DMS79 treated with DMSO at 0.1 percent for 48 hours (cell line): ENCODE results near the gene SGIP1.

Source experiments
- DNase-seq: peaks from one replicate; lab custom pipeline; 2025; lab: John Stamatoyannopoulos, UW

SGIP1 gene

DNA sequence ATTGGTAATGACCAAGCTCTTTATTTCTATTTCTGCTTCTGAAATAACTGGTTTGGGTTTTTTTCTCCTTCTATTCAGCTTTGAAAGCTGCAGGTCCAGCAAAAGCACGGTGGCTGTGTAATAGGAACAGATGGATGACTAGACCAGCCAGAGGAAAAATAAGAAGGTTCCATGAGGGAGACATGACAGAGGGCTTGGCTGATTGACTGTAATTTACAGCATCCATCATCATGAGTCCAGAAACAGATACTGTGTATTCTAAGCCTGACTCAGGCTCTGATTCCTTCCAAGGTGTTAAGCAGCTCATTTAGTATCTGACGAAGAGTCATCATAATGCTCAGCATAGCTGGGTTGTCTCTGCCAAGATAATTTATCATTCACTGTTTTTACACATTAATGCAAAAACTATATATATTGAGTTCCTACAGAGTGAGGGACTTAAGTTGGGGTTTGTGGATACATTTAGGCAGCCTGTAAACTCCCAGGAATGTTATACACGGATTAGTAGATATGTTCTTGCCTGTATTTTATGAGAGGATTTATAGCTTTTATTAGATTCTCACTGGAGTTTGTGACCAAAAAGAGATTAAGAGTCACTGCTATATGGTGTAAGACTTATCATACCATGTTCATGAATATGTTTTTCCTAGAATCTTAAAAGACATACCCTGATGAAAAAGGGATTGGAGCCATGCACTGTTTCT lies 72.6 kb downstream of the SGIP1 start:
- DNase-seq = no peak

DNA sequence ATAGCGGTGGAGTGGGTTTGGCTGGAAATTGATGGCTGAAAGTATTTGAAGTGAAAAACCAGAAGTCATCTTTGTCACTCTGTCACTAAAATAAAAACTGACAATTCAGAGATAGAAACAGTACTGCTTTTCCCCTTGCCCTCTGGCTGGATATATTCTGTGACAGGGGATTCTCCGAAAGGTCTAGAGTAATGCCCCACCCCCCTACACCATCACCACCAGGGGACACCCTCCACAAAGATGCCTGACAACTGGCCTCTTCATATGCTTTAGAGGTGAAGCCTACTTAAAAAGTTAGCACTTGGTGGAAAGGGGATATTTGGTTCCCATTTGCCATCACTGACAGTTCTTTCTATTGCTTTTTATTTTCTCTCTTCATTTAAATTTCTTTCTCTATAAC lies 73.5 kb downstream of the SGIP1 start:
- no peak for DNase-seq

DNA sequence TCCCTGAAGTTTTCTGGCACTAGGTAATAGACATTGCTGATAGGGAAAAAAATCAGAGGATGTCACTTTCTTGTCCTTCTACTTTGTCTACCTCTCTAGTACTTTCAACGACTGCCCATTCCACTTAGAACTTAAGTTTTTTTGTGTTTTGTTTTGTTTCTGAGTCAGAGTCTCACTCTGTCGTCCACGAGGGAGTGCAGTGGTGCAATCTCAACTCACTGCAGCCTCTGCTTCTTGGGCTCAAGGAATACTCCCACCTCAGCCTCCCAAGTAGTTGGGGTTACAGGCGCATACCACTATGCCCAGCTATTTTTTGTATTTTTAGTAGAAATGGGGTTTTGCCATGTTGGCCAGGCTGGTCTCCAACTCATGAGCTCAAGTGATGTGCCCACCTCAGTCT lies 79.2 kb downstream of the SGIP1 start:
- DNase-seq = no peak

DNA sequence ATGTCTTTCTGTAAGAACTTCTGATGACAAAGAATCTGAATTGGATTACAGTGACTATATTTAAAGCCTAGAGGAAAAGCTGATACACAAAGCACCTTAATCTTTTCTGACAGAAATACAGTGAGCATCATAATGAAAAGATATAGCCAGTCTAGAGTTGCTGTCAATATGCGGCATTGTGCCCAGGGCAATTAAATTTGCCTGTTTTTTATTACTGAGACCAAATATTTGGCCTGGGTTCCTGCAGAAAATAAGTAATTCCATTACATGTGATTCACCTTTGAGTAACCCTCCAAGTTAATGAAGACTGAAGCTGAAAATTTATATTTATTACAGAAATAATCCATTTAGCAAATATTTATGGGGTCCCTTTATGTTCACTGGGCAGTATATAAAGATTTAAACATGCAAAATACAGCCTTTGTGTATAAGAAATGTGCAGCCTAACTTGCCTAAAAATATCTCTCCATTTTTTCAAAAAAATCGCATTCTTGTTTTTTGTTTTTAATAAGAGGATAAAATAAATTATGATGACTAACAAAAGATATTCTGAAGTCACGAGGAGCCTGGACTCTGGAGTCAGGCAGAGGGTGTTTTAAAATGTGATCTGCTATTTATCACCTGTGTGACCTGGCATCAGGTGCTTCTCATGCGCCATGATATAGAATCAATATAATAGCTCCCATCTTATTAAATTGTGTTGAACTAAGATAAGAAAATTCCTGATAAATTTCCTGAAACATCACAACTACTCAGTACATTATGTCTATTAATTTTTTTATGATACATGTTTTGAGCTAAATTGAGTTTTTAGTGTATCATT lies 83.6 kb downstream of the SGIP1 start:
- no peak for DNase-seq

DNA sequence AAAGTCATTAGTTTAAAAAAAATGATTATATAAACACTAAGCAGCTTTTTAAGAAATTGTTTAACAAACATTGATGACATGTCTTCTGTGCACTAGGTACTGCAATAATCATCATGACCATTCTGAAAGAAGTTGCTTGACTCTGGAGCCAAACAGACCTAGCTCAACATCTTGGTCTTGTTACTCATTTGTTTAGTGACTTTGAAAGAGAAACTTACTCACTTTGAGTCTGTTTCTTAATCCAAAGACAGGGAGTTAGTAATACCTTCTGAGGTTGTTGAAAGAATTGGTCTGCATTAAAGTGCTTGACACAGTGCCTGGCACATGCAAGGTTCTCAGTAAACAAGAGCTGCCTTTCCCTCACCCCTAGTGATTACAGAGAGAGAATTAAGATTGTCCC lies 84.4 kb downstream of the SGIP1 start:
- no peak for DNase-seq

DNA sequence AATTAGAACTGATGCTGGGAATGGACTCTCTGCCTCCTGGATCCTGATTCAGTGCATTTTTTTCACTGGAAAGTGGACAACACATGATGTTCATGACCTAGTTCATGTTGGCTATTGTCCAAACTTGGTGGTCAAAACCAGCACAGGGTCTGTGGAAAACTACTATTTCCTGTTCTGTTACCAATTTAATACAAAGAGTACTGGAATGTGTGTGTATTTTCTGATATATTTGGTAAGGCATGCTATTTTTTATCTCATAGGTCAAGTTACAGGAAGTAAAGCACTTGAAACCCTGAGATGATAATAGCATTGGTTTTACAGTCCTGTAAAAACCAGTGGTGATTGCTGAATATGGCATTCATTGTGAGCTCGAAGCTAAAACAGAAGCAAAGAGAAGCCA lies 89.9 kb downstream of the SGIP1 start:
- no peak for DNase-seq

DNA sequence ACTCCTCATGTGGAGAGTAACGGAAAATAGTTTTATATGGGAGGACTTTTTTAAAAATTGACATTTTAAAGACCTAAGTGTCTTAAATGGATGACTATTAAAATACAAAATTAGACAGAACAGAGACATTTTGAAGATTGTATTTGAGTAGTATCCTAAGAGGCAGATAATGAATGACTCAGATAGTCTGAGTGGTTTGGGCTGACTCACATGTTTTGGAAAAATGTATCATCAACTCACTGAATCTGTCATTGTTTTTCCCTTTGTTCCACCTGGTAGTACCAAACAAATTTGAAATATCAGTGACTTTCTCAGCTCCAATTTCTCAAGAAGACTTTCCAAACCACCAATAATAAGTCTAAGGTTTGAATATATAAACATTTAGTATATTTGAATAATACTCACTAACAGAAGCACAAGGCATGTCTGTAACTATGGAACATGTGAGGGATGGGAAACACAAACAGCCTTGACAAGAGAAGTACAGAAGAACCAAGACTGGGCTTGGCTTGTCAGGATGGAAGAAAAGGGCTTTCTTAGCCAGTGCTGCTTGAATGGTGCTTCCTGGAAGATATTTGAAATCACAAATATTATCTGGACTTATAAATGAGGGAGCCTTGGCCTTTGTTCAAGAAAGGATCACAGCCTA lies 90.6 kb downstream of the SGIP1 start:
- DNase-seq = no peak

DNA sequence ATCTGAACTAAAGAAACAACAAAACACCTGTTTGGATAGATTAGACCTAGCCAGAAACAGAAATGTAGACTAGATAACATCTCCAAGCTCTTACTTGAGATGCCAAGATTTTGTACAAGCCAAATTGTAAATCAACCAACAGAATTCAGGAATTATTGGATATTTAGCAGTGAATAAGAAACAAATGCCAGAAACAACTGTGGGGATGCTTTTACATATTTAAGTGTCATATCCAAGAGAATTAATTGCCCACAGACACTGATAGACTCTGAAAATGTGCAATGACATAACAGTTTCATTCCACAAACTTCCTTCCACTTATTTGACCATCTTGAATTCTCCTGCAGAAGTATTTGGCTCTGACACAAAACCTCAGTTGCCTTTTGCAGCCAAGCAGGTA lies 92.3 kb downstream of the SGIP1 start:
- no peak for DNase-seq

DNA sequence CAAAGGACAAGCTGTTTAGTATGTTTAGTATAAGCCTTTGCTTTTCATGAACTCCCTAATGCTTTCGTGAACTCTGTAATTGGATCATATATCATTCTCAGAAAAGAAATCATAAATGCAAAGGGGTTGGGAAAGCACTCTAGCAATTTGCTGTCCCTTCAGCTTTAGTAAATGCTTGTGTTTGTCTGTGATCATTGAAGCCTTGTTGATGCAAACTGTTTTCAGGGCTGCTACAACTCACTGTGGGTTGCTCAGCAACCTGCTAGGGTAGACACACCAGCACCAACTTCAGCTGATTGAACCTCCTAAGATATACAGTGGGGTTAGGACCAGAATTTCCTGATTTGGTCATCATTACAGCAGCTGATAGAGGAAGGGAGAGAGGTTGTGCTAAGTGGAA lies 95.0 kb downstream of the SGIP1 start:
- DNase-seq = no peak

DNA sequence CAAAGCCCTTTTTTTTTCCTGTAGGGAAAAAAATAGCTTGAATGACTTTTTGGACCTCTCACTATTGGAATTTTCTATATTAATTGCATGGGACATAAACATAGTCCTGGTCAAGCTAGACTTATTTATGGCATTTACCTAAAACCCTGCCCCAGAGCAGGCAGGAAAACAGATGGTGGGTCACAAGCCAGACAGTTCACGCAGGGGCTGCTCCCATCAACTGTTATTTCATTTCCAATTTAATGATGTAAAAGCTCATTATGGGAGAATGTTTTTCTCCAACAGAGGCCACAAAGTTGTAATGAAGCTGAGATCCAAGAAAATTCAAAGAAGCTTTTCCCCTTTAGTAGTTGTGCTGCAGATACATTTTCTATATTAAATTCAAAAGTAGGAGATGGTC lies 99.2 kb downstream of the SGIP1 start:
- DNase-seq = no peak

DNA sequence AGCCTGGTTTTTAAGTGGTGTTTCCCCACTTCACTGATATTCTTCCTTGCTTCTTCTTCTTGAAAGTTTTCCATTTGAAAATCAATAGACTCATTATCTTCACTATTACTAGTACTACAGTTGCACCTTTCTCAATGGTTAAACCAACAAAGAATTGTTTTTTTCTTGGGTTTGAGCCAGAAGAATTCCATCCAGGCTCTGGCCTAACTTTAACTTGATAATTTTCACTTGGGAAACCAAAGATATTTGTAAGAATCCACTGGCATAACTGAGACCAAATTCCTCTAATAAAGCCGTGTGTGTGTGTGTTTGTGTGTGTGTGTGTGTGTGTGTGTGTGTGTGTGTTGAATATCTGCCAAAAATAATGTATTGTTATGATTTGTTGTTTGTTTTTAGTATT lies 103.2 kb downstream of the SGIP1 start:
- DNase-seq = no peak

DNA sequence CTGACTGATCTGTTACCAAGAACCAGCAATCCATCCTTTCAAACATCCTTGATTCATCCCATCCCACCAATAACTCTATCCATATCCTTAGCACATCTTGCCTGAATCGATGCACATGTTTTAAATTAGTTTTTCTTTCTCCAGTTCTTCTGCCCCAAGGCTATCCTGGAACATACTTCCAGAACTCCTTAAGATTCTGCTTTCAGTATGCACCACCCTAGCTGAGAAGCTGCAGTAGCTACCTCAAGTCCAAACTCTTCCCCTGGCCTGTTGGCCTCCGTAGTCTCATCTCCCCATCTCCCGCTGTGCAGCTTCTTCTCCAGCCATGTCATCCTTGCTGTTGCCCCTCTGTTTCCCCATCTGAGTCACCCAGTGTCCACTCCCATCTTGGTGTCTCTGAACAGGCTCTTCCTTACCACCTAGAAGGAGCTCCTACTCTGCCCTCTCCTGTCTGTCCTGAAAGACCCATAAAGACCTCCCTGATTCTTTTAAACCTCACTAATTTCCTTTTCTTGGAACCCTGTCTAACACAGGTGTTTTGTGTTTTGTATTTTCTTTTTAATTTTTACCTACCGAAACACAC lies 108.0 kb downstream of the SGIP1 start:
- DNase-seq = no peak

DNA sequence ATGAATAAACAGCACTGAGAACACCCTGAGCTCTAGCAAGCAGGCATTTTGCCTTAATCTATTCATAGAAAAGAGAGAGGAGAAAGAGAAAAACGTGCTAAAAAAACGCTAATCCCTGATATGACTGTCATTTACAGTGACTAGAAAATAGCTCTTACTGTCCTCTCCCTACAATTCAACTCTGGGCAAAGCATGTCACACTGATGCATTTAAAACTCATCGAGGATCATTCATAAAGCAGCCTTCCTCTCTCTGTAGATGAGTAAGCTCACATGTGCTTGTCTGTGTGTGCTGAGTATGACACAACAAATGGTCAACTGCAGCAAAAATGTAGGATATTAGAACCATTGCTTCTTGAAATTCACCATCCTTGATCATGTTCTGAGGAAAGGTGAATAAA lies 109.0 kb downstream of the SGIP1 start:
- no peak for DNase-seq

DNA sequence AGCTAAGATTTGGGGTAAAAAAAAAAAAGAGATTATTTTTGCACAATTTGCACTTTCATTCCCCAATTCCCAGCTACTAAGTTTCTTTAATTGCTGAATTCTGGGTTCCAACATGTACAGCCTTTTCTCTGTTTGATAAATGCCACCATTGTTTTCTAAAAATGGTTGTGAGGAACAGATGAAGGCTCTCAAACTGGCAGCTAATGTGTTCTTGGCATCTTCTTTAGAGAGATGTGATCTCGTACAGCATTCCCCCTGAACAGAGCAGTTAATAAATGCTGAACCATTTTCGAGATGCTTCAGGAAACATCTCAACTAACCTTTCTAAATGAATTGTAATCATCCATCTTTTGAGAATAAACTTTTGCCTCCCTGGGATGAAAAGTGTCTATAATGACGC lies 110.4 kb downstream of the SGIP1 start:
- DNase-seq = no peak

DNA sequence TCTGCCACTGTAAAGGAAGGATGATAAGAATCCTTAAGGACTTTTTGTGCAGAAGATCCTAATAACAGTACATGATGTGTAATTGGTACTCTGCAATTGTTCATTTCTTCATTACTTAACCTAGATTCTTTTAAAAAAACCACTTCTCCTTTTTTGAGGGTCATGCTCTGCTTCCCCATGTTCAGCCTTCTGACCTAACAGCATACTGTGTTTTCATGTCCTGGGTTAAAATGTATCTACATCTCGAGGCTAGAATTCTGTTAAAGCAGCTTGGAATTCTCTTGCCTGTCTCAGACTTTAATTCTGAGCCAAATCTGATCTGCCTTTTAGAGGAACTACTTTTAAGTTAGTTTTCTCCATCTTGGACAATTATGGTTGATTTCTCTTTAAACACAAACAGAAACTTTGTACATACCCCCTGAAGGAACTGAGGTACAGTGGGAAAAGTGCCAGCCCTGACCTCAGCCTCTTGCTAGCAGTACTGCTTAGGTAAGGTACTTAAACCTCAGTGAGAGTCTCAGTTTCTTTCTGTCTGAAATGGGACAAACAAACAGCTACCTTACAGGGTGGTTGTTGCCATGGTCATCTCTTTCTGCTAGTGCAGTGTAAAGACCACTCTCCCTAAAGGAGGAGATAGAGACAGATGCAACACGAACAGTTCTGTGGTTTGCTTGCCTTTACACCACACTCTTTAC lies 115.1 kb downstream of the SGIP1 start:
- DNase-seq = no peak

DNA sequence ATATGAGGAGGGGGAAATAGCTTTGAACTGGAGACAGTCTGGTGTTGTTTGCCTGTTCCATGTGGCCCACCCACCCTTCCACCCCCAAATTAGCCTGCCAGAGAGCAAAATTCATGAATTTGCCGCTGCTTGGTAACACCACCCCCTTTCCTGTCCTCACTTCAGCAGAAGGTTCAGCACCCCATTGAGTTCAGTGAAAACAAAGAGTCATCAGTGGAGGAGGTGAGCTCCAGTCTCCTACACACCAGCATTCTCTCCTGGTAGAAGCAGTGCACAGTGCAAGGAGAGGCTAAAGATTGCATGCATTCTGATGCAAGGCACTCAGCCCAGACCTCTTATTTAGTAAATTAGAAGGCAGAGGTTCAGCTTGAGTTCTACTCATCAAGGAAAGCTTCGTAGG lies 118.6 kb downstream of the SGIP1 start:
- DNase-seq = no peak

DNA sequence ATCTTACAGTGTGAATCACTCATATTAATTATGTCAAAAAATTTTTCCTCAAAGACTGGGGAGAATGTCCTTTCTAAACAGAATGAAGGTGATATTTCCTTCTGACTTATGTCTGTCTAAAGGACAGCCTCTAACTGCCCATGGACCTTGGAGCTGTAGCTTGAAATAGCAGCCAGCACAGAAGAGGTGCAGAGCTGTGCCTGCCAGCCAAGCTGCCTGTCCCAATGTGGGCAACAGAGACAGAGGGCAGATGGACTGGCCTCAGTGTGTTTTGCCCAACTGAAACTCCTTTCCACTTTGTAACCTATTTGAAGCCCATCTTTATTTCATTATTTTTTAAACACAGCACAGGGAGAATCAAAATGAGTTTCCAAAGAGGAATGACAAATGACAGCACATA lies 120.7 kb downstream of the SGIP1 start:
- DNase-seq = no peak

DNA sequence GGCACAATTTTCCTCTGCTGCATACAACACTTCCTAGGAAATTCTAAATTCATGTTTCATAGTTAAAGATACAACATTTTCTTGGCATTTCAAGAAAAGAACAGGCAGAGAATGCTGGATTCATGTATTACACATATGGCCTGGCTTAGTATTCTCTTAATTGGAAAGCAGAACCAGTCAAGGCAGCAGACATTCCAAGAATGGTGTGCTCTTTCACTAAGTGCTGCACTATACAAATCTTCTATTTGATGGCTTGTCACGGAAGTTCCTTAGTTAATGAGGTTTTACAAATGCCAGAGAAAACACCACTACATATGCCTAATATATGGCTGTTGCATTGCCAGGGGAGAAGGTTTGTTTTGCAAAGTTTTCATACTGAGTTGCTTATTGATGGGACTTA lies 137.5 kb downstream of the SGIP1 start:
- DNase-seq = no peak

DNA sequence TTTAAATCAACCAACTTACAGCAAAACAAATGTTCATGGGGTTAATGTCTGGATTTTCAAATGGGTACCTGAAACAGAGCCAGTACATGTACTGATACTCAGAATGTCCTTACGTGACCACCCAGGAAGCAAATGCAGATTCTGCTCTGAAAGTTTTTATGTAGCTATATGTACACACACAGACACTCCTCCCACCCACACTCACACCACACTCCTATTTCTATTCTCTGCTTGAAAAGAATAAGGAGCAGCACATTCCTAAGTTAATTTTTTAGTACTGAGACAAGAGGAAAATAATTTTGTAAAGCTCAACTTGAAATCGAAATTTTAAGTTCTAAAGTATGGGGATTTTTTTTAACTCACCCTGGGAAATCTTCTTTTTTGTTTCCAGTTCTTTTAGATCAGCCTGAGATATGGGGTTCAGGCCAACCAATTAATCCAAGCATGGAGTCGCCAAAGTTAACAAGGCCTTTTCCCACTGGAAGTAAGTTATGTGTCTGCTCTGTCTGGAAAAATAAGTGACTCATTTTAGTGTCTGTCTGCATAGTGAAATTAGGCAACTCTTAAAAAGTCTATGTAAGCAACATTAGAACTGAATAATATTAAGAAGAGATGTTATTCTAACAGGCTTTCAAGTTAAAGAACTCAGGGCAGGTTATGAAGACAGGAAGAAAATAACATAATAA lies 142.8 kb downstream of the SGIP1 start:
- DNase-seq = no peak

DNA sequence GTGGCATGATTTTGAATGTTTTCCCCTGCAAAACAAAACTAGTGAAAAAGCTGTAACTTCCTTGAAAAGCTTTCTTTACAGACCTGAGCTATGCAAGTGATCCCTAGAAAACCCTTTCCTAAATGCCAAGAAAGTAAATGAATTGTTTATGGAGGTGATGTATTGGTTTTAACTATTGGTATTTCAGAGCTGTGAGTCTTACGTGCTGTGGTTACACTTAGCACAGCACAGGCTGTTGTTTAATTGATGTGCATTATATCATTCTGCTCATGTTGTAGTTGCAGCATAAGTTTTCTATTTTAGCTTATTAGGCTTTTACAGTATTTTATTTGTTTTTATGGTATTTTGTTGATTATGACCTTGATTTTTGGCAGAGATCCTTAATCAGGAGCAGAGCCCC lies 144.2 kb downstream of the SGIP1 start:
- no peak for DNase-seq

DNA sequence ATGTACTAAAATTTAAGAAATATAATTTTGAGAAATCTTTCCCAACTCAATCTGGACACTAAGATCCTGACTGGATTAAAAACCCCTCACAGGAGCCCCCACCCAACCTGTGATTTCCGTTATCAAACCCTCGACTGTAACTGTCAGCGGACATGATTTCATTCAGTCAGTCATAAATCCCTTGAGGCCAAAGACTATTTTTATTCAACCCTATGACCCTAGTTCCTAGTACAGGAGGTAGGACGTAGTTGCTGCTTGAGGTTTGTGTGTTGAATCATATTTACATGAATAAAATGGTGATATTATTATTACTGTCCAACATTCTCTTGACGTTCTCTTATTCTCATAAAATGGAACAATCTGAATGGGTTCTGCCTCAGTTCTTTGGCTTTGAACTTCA lies 145.2 kb downstream of the SGIP1 start:
- DNase-seq = no peak

DNA sequence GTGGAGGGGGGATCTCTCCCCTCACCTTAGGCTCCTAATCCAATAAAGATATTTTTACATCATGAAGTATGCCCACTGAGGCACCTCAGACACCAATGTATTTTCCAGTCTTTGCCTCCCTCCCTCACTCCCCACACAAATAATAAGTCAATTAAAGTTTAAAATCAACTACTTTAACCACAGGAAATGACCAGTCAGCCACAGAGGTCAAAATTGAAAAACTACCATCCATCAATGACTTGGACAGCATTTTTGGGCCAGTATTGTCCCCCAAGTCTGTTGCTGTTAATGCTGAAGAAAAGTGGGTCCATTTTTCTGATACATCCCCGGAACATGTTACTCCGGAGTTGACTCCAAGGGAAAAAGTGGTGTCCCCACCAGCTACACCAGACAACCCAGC lies 147.7 kb downstream of the SGIP1 start:
- DNase-seq = no peak
